Heart left ventricle (tissue), 13 donors: ENCODE results near the gene CDCP2.

Experiments
- CTCF ChIP-seq, 12 donors: fragments of 200-600 bp; sonication (generic) in 4 of 12; IDR thresholded peaks; one replicate each; pipeline versions ENCODE4 v1.5.0 to v1.8.0; 2018 to 2022; ENCODE audit warnings: antibody characterized with exemption in 12 of 12, mild to moderate bottlenecking in 5 of 12
- POLR2A ChIP-seq, 2 donors: fragments of 450-650 bp; IDR thresholded peaks; one replicate each; pipeline ENCODE4 v1.6.1; 2017; ENCODE audit warnings: antibody characterized with exemption in 2 of 2, mild to moderate bottlenecking in 2 of 2, moderate library complexity in 2 of 2
- donor health status: ischemic (EF 13 %, LVEDD 7.1; RV severe dilation, severe dysfunction).
- donor health status: DM: no; HTN: yes; CAD: no.
- donor health status: DM: no; HTN: no; CAD: no.
- donor health status: ischemic (EF 25% LVEDD 6.9; RV normal size, moderate dysfunction).
- donor health status: ischemic (EF 25% LVEDD 5.7; RV mildly dilated, moderate dysfunction).
- donor health status: ischemic (EF 35%, LVEDD 5.7; RV mildly dilated, moderate dysfunction).
- donor health status: nonischemic (EF 11% LVEDD 7.7; RV severe dilation, severe dysfunction).
- donor health status: DM: yes; HTN: yes; CAD: no.
- donor health status: PGD.
- donor health status: ischemic (EF 29% LVEDD 5.4; RV normal size, mild dysfunction).
- donor health status: nonischemic (EF 23%, LVEDD 6.1; RV moderate dilation, normal function).

GRCh38 chr1:54171606-54172005 lies 18.8 kb upstream of the CDCP2 start:
- TF ChIP-seq CTCF (IDR thresholded peaks at IDR 0.05): no peak
- no peak for TF ChIP-seq POLR2A (IDR thresholded peaks at IDR 0.05)
